GM21619 (cell line): ENCODE data around the gene LRRC32.

Source experiments
- ATAC-seq: cut with Tn5 transposase; IDR thresholded peaks from one replicate; pipeline ENCODE4 v1.9.1; 2021; ENCODE audit not compliant: unreplicated experiment

LRRC32 gene

DNA sequence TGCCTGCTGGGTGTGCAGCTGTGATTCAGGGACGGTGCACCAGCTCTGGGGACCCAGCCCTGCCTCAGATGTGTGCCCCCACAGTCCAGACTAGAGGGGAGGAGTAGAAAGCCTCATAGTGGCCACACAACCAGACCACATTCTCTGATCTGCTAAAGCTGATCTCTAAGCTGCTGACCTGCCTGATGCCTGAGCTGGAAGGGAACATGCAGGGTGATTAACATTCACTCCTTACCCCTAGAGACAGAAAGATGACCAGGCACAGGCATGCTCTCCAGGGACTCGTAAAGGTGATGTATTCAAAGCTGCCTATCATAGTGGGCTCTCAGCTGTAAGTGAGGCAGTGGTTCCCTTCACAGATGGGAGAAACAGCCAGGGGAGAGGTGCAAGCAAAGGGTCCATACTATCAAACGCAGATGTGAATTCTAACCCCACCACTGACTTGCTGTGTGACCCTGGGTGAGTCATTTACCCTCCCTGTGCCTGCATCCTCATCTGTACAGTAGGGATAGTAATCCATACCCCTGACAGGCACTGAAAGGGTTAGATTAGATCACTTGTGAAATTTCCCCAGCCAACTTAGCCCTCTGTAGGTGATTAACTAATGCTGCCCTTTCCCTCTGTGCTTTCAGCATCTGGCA is 29.0 kb upstream of the LRRC32 start:
- ATAC-seq, result no peak

DNA sequence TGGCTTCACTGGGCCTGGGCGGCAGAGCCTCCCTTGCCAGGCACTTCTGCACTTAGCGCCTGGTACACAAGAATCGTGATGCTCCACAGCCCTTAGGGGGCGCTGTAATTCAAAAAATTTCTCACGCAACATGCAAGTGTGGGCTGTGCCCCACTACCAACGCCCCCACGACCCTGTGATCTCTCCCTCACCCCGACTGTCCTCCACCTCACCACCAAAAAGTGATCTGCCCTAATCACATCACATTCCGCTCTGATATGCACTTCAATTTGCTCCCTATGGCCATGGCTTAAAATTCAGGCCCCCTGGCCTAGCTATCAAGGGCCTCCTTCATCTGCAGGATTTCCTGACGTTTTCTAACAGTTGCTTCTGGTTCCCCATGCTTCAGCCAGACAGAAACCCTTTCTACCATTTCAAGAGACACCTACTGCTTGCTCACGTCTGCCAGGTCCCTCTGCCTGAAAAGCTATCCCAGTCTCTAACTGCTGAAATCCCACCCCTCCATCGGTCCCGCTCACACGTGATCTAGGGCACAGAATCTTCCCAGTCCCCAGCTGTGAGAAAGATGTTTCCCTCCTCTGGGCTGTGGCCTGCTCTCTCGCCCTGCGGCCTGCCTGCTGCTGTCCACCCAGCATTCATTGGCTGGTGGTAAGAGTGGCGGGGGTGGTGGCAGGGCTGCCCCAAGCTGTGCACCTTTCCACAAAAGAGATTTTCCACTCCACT is 27.9 kb upstream of the LRRC32 start:
- ATAC-seq, result no peak

GRCh38 chr11:76696756-76697155 is 26.2 kb upstream of the LRRC32 start:
- ATAC-seq, result no peak

DNA sequence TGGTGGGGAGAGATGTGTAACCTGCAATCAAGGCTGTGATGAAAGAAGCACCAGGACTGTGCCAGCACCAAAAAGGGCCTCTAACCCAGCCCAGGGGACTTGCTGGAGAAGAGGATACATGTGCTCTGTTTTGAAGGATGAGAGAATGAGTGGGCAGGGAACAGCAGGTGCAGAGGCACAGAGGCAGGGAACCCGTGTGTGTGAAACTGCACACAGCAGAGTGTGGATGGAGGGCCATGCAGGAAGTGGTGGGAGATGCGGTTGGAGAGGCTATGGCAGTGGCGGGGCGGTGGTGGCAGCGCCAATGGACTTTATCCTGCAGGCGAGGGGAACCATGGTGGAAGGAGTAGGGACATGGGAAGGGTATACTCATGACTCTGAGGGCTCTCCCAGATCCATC is 25.2 kb upstream of the LRRC32 start:
- ATAC-seq, result no peak

DNA sequence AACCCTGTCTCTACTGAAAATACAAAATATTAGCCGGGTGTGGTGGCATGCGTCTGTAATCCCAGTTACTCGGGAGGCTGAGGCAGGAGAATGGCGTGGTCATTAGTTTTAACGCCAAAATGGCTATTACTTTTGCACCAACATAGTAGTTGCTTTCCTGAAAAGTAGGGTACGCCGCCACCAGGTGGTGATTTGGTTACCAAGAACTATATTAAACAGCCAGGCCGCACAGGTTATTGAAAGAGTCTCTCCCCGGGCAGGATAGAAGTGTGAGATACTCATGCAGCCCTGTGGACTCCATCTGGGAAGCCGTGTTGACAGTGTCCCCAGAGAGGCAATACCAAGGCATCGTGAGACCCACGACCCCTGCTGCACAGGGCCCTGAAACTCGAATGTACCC is 24.6 kb upstream of the LRRC32 start:
- ATAC-seq, result no peak

GRCh38 chr11:76694664-76695063 is 24.1 kb upstream of the LRRC32 start:
- no peak for ATAC-seq

- ATAC-seq, result no peak
These were observed 23.3 kb upstream of the LRRC32 start for GRCh38 chr11:76693806-76694205.

- ATAC-seq, result no peak
These were observed 22.4 kb upstream of the LRRC32 start for GRCh38 chr11:76692956-76693355.

GRCh38 chr11:76691655-76692054 is 21.1 kb upstream of the LRRC32 start:
- ATAC-seq, result no peak

DNA sequence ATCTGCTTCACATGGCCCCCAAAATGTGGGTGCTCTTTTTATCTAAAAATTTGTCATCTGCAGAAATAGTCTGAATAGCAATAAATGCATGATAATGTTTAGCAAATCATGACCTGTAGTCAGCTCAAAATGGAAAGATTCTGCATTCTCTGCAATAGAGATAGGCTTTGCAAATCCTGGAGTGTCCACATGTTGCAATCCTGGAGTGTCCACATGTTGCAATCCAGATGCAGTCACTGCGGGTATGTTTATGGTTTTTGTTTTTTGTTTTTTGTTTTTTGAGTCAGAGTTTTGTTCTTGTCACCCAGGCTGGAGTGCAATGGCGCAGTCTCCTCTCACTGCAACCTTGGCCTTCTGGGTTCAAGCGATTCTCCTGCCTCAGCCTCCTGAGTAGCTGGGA is 20.2 kb upstream of the LRRC32 start:
- no peak for ATAC-seq

DNA sequence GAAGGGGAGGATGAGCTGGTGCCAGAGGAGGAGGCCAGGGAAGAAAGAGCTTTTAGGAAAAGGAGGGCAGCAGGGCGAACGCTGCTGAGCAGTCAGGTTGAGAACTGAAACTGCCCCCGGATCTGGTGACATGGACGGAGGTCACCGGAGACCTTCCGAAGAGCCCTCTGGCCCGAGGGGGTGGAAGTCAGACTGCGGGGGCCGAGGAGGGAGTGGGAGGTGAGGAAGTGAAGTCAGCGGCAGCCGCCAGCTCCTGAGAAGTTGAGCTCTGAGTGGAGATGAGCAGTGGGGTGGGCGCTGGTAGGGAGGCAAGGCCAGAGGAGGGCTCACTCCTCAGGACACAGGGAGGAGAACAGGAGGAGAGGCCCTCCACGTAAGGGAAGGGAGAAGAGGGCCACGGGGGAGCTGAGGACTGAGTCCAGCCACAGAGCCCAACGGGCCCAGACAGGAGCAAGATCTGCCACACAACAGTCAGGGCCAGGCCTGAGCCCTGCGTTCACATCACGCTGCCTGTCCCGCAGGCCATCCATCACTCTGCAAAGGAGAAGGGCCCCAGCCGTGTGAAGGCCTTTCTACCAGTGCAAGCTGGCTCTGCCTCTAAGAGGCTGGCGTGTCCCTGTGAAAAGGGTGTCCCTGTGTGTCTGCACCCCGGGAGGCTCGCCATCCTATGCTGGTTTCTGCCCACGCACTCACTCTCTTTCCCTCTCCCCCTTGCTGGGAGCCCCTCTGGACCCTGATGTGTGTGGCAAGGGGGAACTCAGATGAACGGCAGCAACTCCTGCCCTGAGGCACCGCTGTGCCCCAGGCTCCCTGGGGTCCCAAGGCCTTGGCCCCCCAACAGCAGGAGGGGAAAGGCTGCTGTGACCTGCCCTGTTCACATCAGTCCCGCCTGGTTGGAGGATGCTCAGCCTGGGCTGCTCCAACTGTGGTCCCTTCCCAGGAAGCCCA is 19.0 kb upstream of the LRRC32 start:
- ATAC-seq, result no peak

- ATAC-seq, result no peak
These were observed 17.6 kb upstream of the LRRC32 start for GRCh38 chr11:76688146-76688545.

GRCh38 chr11:76686261-76687079 is 15.9 kb upstream of the LRRC32 start:
- ATAC-seq, result no peak

DNA sequence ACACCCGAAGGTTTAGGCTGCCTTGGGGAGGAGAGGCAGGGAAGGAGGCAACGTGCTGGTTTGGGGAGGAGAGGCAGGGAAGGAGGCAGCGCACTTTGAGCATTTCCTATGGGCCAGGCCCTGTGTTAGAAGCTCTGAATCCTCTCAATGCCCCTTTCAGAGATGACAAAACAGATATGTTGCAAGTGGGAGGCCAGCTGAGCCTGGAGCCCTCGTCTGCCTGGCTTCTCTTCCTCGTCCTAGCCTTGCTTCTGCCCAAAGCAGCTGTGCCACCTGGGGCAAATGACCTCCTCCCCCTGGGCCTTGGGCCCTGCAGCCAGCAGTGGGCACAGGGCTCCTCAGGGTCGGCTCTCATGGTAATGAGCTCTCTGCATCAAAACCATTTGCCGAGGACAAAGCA is 15.3 kb upstream of the LRRC32 start:
- ATAC-seq, result no peak

DNA sequence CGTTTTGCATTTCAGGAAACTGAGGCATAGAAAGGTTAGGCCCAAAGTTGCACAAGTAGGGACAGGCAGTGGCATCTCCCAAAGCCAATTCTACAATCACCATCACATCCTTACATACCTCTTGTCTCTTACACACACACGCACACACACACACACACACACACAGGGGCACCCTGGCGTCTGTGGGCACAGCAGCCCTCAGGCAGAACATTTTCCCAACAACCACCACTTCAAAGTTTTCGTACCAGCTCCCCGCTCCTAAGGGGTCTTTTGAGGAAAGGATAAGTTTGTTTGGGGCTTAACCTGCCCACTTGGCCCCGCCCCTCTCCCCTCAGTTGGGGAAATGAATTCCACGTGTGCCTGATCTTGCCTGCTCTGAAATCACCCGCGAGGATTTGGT is 14.7 kb upstream of the LRRC32 start:
- no peak for ATAC-seq

GRCh38 chr11:76684516-76684915 is 14.0 kb upstream of the LRRC32 start:
- ATAC-seq, result no peak

- ATAC-seq, result no peak
These were observed 12.9 kb upstream of the LRRC32 start for GRCh38 chr11:76683161-76684095.

DNA sequence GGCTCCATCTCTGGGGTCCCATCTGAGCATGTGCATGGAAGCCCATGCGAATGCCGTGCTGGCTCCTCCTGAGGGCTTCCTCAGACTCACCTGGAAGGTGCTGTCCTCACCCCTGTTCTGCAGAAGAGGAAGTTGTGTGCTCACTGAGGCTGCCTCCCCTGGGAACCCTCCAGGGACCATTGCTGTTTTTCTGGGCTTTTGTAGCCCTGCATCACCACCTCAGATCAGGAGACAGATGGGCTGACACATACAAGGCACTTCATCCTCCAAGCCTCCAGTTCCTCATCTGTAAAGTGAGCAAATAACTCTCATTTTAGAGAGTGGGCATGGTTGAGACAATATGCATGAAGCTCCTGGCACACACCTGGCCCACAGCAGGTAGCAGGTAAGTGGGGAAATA is 12.1 kb upstream of the LRRC32 start:
- ATAC-seq, result no peak

DNA sequence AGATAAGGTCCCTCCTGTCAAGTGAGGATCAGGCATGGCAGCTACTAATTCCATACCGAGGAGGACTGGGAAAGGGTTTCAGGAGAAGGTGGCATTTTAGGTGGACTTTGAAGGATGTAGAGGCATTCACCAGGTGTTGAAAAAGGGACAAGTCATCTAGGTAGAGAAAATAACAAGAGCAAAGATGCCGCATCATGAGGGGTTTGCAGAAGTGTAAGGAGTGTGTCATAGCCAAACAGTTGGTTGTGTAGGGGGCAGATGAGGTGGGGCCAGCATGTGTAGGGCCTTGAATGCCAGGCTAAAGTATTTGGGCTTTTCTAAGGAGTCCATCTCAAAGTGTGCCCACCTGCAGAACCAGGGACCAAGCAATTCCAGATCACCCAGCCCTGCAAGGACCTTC is 11.6 kb upstream of the LRRC32 start:
- no peak for ATAC-seq
